ENCODE data around the gene DDIT3. TPM values are rescaled to one million over a fixed set of nuclear protein-coding genes. Genes with fewer than 3 reads are reported as not detected.
"Not testable (repeated sequence)": the region's sequence is repeated elsewhere in the genome, so short reads cannot be mapped to it uniquely, and the experiment has no call there.

DDIT3 gene
- total and polyA plus RNA-seq, 2 of the 4 experiments (the other 2 are of a cell fraction): 19.4 to 54.4 TPM

GRCh38 chr12:57563358-57563757, 43.0 kb upstream of the DDIT3 start:
- Histone ChIP-seq H3K9me1 (ENCODE audit: insufficient read depth, low read length) (no peaks in the 10 kb centered on the region), H2AK5ac (ENCODE audit: low read depth, low read length) (no peak overlapping the region), H2BK20ac (ENCODE audit: low read depth, low read length) (no peak overlapping the region), H3K27ac (ENCODE audit: insufficient read depth, low read length) (no peak overlapping the region), H3K14ac (replicated peaks; ENCODE audit: low read depth, low read length) (no peak overlapping the region), H3K27me3 (ENCODE audit: control insufficient read depth, insufficient read depth, low read length) (peaks cover 13% of the 10 kb centered on the region), H4K20me1 (ENCODE audit: insufficient read depth, low read length) (no peaks in the 10 kb centered on the region), H3K4me2 (ENCODE audit: low read depth, low read length) (no peak overlapping the region), H2AK9ac (replicated peaks; ENCODE audit: low read depth, low read length, poor library complexity) (no peak overlapping the region), H3K36me3 (ENCODE audit: control insufficient read depth, insufficient read depth, low read length) (no peaks in the 10 kb centered on the region), H3K23ac (ENCODE audit: low read depth, low read length) (no peak overlapping the region), H4K8ac (ENCODE audit: low read depth in 2 of 2, low read length in 2 of 2) (no peak overlapping the region), H4K91ac (ENCODE audit: insufficient read depth, low read depth, low read length) (no peak overlapping the region), H3K56ac (ENCODE audit: extremely low read depth, insufficient read depth, low read length) (no peak overlapping the region), H3K9me3 (ENCODE audit: control insufficient read depth, insufficient read depth, low read length) (no peaks in the 10 kb centered on the region), H3K4ac (ENCODE audit: low read depth, low read length) (no peak overlapping the region), H2AFZ (replicated peaks; ENCODE audit: low read length, poor library complexity) (no peak overlapping the region), H3K18ac (ENCODE audit: low read depth, low read length) (no peak overlapping the region), H4K5ac (ENCODE audit: low read depth, low read length) (no peak overlapping the region), H3K4me3 (ENCODE audit: insufficient read depth, low read depth, low read length) (no peak overlapping the region), H2BK5ac (ENCODE audit: low read depth, low read length, poor library complexity, severe bottlenecking) (no peak overlapping the region), H2BK120ac (ENCODE audit: low read depth, low read length) (no peak overlapping the region), H3K79me1 (ENCODE audit: low read depth in 1 of 2, low read length in 2 of 2) (no peaks in the 10 kb centered on the region), H3K4me1 (ENCODE audit: control insufficient read depth, insufficient read depth, low read length) (no peaks in the 10 kb centered on the region), H3K9ac (ENCODE audit: low read depth, low read length) (no peak overlapping the region), H2BK15ac (ENCODE audit: low read depth, low read length) (no peak overlapping the region)
- no peak for ATAC-seq (ENCODE audit: low read depth)
- CTCF ChIA-PET: no interaction called here
- no CpG with 5 or more reads among the region's 4 CpGs for WGBS, 2 experiments (ENCODE audit: extremely low coverage in 2 of 2, insufficient read length in 1 of 2)
- intact Hi-C loops (cut with micrococcal nuclease): loop anchor here (10.0 kb wide), 1 partner anchor 1301 kb away; no protein-coding TSS in a partner anchor
- in situ Hi-C loops (cut with MboI; ENCODE audit: low sequenced_read_pairs): no loop called here
- BruUV-seq (replicated peaks): no TSS peak
- POLR2A ChIA-PET (ENCODE audit: unreplicated experiment): no interaction called here
- dilution Hi-C loops (cut with HindIII; ENCODE audit: low sequenced_read_pairs, unreplicated experiment): loop anchor here (25.0 kb wide), 1 partner anchor 99 kb away; no protein-coding TSS in a partner anchor
- no peak for TF ChIP-seq FOS (IDR thresholded peaks at IDR 0.05; ENCODE audit: low read depth, low read length)
- DNase-seq: no peak

DNA sequence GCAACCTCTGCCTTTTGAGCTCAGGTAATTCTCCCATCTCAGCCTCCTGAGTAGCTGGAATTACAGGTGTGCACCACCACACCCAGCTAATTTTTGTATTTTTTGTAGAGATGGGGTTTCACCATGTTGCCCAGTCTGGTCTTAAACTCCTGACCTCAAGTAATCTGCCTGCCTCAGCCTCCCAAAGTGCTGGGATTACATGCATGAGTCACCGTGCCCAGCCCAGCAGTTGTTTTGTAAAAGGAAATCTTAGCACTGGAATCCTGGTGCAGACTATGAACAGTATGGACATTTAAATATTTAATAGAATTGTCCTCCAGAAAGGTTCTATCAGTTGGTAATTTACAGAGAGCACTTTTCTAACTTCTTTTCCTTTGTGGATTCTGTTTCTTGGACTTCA, 40.8 kb upstream of the DDIT3 start:
- BruUV-seq (replicated peaks); POLR2A ChIA-PET (ENCODE audit: unreplicated experiment); H3K4me2 ChIP-seq (ENCODE audit: low read depth, low read length); H4K91ac ChIP-seq (ENCODE audit: insufficient read depth, low read depth, low read length); H2AK5ac ChIP-seq (ENCODE audit: low read depth, low read length); H3K9me1 ChIP-seq (ENCODE audit: insufficient read depth, low read length); H2BK120ac ChIP-seq (ENCODE audit: low read depth, low read length); H2AK9ac ChIP-seq (replicated peaks; ENCODE audit: low read depth, low read length, poor library complexity); H3K79me1 ChIP-seq (ENCODE audit: low read depth in 1 of 2, low read length in 2 of 2); H3K14ac ChIP-seq (replicated peaks; ENCODE audit: low read depth, low read length); H4K5ac ChIP-seq (ENCODE audit: low read depth, low read length); H2AFZ ChIP-seq (replicated peaks; ENCODE audit: low read length, poor library complexity); H3K9me3 ChIP-seq (ENCODE audit: control insufficient read depth, insufficient read depth, low read length); H4K8ac ChIP-seq (ENCODE audit: low read depth in 2 of 2, low read length in 2 of 2); H3K4me3 ChIP-seq (ENCODE audit: insufficient read depth, low read depth, low read length); H2BK15ac ChIP-seq (ENCODE audit: low read depth, low read length); H3K27ac ChIP-seq (ENCODE audit: insufficient read depth, low read length); H3K56ac ChIP-seq (ENCODE audit: extremely low read depth, insufficient read depth, low read length); H4K20me1 ChIP-seq (ENCODE audit: insufficient read depth, low read length); H3K18ac ChIP-seq (ENCODE audit: low read depth, low read length); H3K4ac ChIP-seq (ENCODE audit: low read depth, low read length); H3K4me1 ChIP-seq (ENCODE audit: control insufficient read depth, insufficient read depth, low read length); H3K9ac ChIP-seq (ENCODE audit: low read depth, low read length); H2BK5ac ChIP-seq (ENCODE audit: low read depth, low read length, poor library complexity, severe bottlenecking); H3K36me3 ChIP-seq (ENCODE audit: control insufficient read depth, insufficient read depth, low read length); H2BK20ac ChIP-seq (ENCODE audit: low read depth, low read length); H3K23ac ChIP-seq (ENCODE audit: low read depth, low read length); in situ Hi-C loops (cut with MboI; ENCODE audit: low sequenced_read_pairs): not testable (repeated sequence)
- CTCF ChIA-PET: interaction anchor here (1.1 to 1.5 kb wide), 3 partner anchors 14 to 72 kb away, joined by 3 read pairs; partner anchors contain the start of genes B4GALNT1 and DCTN2
- WGBS, 2 experiments (ENCODE audit: extremely low coverage in 2 of 2, insufficient read length in 1 of 2): no CpG with 5 or more reads among the region's 1 CpG
- peaks cover 11% of the 10 kb centered on the region for H3K27me3 ChIP-seq (ENCODE audit: control insufficient read depth, insufficient read depth, low read length)
- dilution Hi-C loops (cut with HindIII; ENCODE audit: low sequenced_read_pairs, unreplicated experiment): loop anchor here (25.0 kb wide), 1 partner anchor 101 kb away; no protein-coding TSS in a partner anchor
- peak; percentile 20 for DNase-seq
- intact Hi-C loops (cut with micrococcal nuclease): loop anchor here (10.0 kb wide), 1 partner anchor 1304 kb away; no protein-coding TSS in a partner anchor
- peak; percentile 74; the same call in 1 of the 2 replicates for ATAC-seq (ENCODE audit: low read depth)

Data from IMR-90 (cell line).